ENCODE measurements around the gene FNBP1. TPM values are rescaled to one million over a fixed set of nuclear protein-coding genes. Genes with fewer than 3 reads are reported as not detected.
"Not testable (repeated sequence)": the region's sequence is repeated elsewhere in the genome, so short reads cannot be mapped to it uniquely, and the experiment has no call there.

The FNBP1 gene
- total and polyA plus RNA-seq, 5 donors from 2014 or later = 147 to 253 (median 207) TPM

- not testable (repeated sequence) for H3K4me3 ChIP-seq (ENCODE audit: low read depth, low read length); H3K9me3 ChIP-seq (ENCODE audit: control insufficient read depth in 2 of 2, low read length in 2 of 2); H3K9me3 Mint-ChIP-seq; H3K27me3 Mint-ChIP-seq; H3K4me3 Mint-ChIP-seq; ATAC-seq (ENCODE audit: low read depth in 2 of 2); H3K27me3 ChIP-seq (ENCODE audit: control insufficient read depth, insufficient read depth, low read length); H3K27ac ChIP-seq (ENCODE audit: insufficient read depth, low read length, poor library complexity, severe bottlenecking); DNase-seq
- Histone ChIP-seq H3K36me3 (ENCODE audit: control insufficient read depth, insufficient read depth, low read length) (peaks cover 54% of the 10 kb centered on the region), H3K4me1 (ENCODE audit: control insufficient read depth, insufficient read depth, low read length, poor library complexity, severe bottlenecking) (peaks cover 27% of the 10 kb centered on the region)
- Mint-ChIP-seq H3K36me3 (peaks cover 29% of the 10 kb centered on the region), H3K27ac (peak overlapping the region in 1 of 3 donors; percentile 71), H3K4me1 (peaks cover 19 to 63% (median 44%) of the 10 kb centered on the region in 4 donors)
Measured at GRCh38 chr9:129980224-129980623, 62.8 kb downstream of the FNBP1 start.

GRCh38 chr9:129979071-129979745 is 63.8 kb downstream of the FNBP1 start:
- H3K4me1 ChIP-seq (ENCODE audit: control insufficient read depth, insufficient read depth, low read length, poor library complexity, severe bottlenecking) = peaks cover 17% of the 10 kb centered on the region
- H3K36me3 ChIP-seq (ENCODE audit: control insufficient read depth, insufficient read depth, low read length) = peaks cover 64% of the 10 kb centered on the region
- H3K27ac ChIP-seq (ENCODE audit: insufficient read depth, low read length, poor library complexity, severe bottlenecking) = no peak overlapping the region
- no peaks in the 10 kb centered on the region for H3K27me3 ChIP-seq (ENCODE audit: control insufficient read depth, insufficient read depth, low read length)
- DNase-seq (no peak), ATAC-seq (ENCODE audit: low read depth in 2 of 2) (no peak)
- Mint-ChIP-seq H3K4me3 (no peak overlapping the region), H3K36me3 (peaks cover 26% of the 10 kb centered on the region), H3K4me1 (peaks cover 14 to 53% (median 36%) of the 10 kb centered on the region in 4 donors), H3K27ac (peak overlapping the region in 1 of 3 donors; percentile 63), H3K27me3 (no peaks in the 10 kb centered on the region), H3K9me3 (no peaks in the 10 kb centered on the region)
- no peaks in the 10 kb centered on the region for H3K9me3 ChIP-seq (ENCODE audit: control insufficient read depth in 2 of 2, low read length in 2 of 2)
- no peak overlapping the region for H3K4me3 ChIP-seq (ENCODE audit: low read depth, low read length)

GRCh38 chr9:129972816-129973215 is 70.2 kb downstream of the FNBP1 start:
- H3K4me1 Mint-ChIP-seq = peaks cover 11 to 35% (median 20%) of the 10 kb centered on the region in 4 donors
- H3K27ac Mint-ChIP-seq = peak overlapping the region; percentile 26 to 75 (median 73)
- H3K36me3 ChIP-seq (ENCODE audit: control insufficient read depth, insufficient read depth, low read length) = peaks cover 76% of the 10 kb centered on the region
- no peaks in the 10 kb centered on the region for H3K9me3 Mint-ChIP-seq
- no peak overlapping the region for H3K27ac ChIP-seq (ENCODE audit: insufficient read depth, low read length, poor library complexity, severe bottlenecking)
- ATAC-seq (ENCODE audit: low read depth in 2 of 2) (no peak), DNase-seq (no peak)
- H3K27me3 Mint-ChIP-seq = no peaks in the 10 kb centered on the region
- no peaks in the 10 kb centered on the region for H3K9me3 ChIP-seq (ENCODE audit: control insufficient read depth in 2 of 2, low read length in 2 of 2)
- H3K4me1 ChIP-seq (ENCODE audit: control insufficient read depth, insufficient read depth, low read length, poor library complexity, severe bottlenecking) = no peaks in the 10 kb centered on the region
- no peaks in the 10 kb centered on the region for H3K27me3 ChIP-seq (ENCODE audit: control insufficient read depth, insufficient read depth, low read length)
- H3K36me3 Mint-ChIP-seq = peaks cover 35% of the 10 kb centered on the region
- H3K4me3 Mint-ChIP-seq = no peak overlapping the region
- no peak overlapping the region for H3K4me3 ChIP-seq (ENCODE audit: low read depth, low read length)

- peaks cover 58% of the 10 kb centered on the region for H3K36me3 ChIP-seq (ENCODE audit: control insufficient read depth, insufficient read depth, low read length)
- H3K27ac Mint-ChIP-seq = peak overlapping the region; percentile 65 to 92 (median 82)
Measured at GRCh38 chr9:129968690-129969485, 74.1 kb downstream of the FNBP1 start.

GRCh38 chr9:129964901-129965734 is 77.9 kb downstream of the FNBP1 start:
- H3K36me3 Mint-ChIP-seq = peaks cover 29% of the 10 kb centered on the region

More at GRCh38 chr9:129968690-129969485, 74.1 kb downstream of the FNBP1 start:
- no peaks in the 10 kb centered on the region for H3K27me3 Mint-ChIP-seq
- no peak for ATAC-seq (ENCODE audit: low read depth in 2 of 2)
- H3K27me3 ChIP-seq (ENCODE audit: control insufficient read depth, insufficient read depth, low read length) = no peaks in the 10 kb centered on the region
- H3K27ac ChIP-seq (ENCODE audit: insufficient read depth, low read length, poor library complexity, severe bottlenecking) = no peak overlapping the region
- H3K4me3 Mint-ChIP-seq = no peak overlapping the region
- H3K4me3 ChIP-seq (ENCODE audit: low read depth, low read length) = no peak overlapping the region
- peaks cover 36% of the 10 kb centered on the region for H3K36me3 Mint-ChIP-seq
- H3K9me3 ChIP-seq (ENCODE audit: control insufficient read depth in 2 of 2, low read length in 2 of 2) = no peaks in the 10 kb centered on the region
- peaks cover 27% of the 10 kb centered on the region for H3K4me1 ChIP-seq (ENCODE audit: control insufficient read depth, insufficient read depth, low read length, poor library complexity, severe bottlenecking)
- DNase-seq = no peak
- peaks cover 0 to 2% (median 0%) of the 10 kb centered on the region in 7 donors for H3K9me3 Mint-ChIP-seq
- peaks cover 23 to 61% (median 34%) of the 10 kb centered on the region in 4 donors for H3K4me1 Mint-ChIP-seq

GRCh38 chr9:129962889-129963703 is 79.9 kb downstream of the FNBP1 start:
- peaks cover 0 to 2% (median 0%) of the 10 kb centered on the region in 7 donors for H3K9me3 Mint-ChIP-seq
- peaks cover 29% of the 10 kb centered on the region for H3K36me3 Mint-ChIP-seq
- H3K4me1 Mint-ChIP-seq = peaks cover 25 to 76% (median 42%) of the 10 kb centered on the region in 4 donors
- H3K27ac Mint-ChIP-seq = peak overlapping the region; percentile 97 to 98 (median 97)
- Histone ChIP-seq H3K4me1 (ENCODE audit: control insufficient read depth, insufficient read depth, low read length, poor library complexity, severe bottlenecking) (peaks cover 49% of the 10 kb centered on the region), H3K4me3 (ENCODE audit: low read depth, low read length) (peak overlapping the region; percentile 90), H3K9me3 (ENCODE audit: control insufficient read depth in 2 of 2, low read length in 2 of 2) (no peaks in the 10 kb centered on the region), H3K36me3 (ENCODE audit: control insufficient read depth, insufficient read depth, low read length) (peaks cover 46% of the 10 kb centered on the region), H3K27me3 (ENCODE audit: control insufficient read depth, insufficient read depth, low read length) (no peaks in the 10 kb centered on the region), H3K27ac (ENCODE audit: insufficient read depth, low read length, poor library complexity, severe bottlenecking) (peak overlapping the region; percentile 86)
- peak; percentile 97 to 98 for ATAC-seq (ENCODE audit: low read depth in 2 of 2)
- H3K27me3 Mint-ChIP-seq = no peaks in the 10 kb centered on the region
- peak overlapping the region; percentile 81 to 92 (median 90) for H3K4me3 Mint-ChIP-seq
- DNase-seq = peak; percentile 71 to 92 (median 84)

More at GRCh38 chr9:129964901-129965734, 77.9 kb downstream of the FNBP1 start:
- Mint-ChIP-seq H3K27me3 (no peaks in the 10 kb centered on the region), H3K4me3 (peak overlapping the region in 2 of 4 donors; percentile 7 to 67), H3K9me3 (peaks cover 0 to 2% (median 0%) of the 10 kb centered on the region in 7 donors), H3K4me1 (peaks cover 32 to 79% (median 46%) of the 10 kb centered on the region in 4 donors), H3K27ac (peak overlapping the region; percentile 78 to 97 (median 89))
- Histone ChIP-seq H3K9me3 (ENCODE audit: control insufficient read depth in 2 of 2, low read length in 2 of 2) (no peaks in the 10 kb centered on the region), H3K27ac (ENCODE audit: insufficient read depth, low read length, poor library complexity, severe bottlenecking) (peak overlapping the region; percentile 86), H3K36me3 (ENCODE audit: control insufficient read depth, insufficient read depth, low read length) (peaks cover 48% of the 10 kb centered on the region), H3K4me1 (ENCODE audit: control insufficient read depth, insufficient read depth, low read length, poor library complexity, severe bottlenecking) (peaks cover 49% of the 10 kb centered on the region), H3K27me3 (ENCODE audit: control insufficient read depth, insufficient read depth, low read length) (no peaks in the 10 kb centered on the region), H3K4me3 (ENCODE audit: low read depth, low read length) (no peak overlapping the region)
- no peak for ATAC-seq (ENCODE audit: low read depth in 2 of 2)
- no peak for DNase-seq

All from CD4-positive, CD25-positive, alpha-beta regulatory T cell (primary cell).